NCI-H146 treated with DMSO at 0.1 percent for 48 hours (cell line): ENCODE measurements around the gene KLHL13.
A peak's percentile ranks its signal among the peaks of the same experiment; 100 is the strongest.
"Not testable (repeated sequence)": the region's sequence is repeated elsewhere in the genome, so short reads cannot be mapped to it uniquely, and the experiment has no call there.

Source experiments
- DNase-seq: peaks from one replicate; lab custom pipeline; 2025; ENCODE audit not compliant: unreplicated experiment; lab: John Stamatoyannopoulos, UW

The KLHL13 gene

GRCh38 chrX:118074196-118074595, 42.4 kb downstream of the KLHL13 start:
- no peak for DNase-seq

- peak; percentile 68 for DNase-seq
These were observed 49.6 kb downstream of the KLHL13 start for GRCh38 chrX:118066867-118067515.

GRCh38 chrX:118062817-118063615, 53.6 kb downstream of the KLHL13 start:
- DNase-seq, result no peak

GRCh38 chrX:118062048-118062789, 54.4 kb downstream of the KLHL13 start:
- no peak for DNase-seq

GRCh38 chrX:118058924-118059323, 57.7 kb downstream of the KLHL13 start:
- no peak for DNase-seq

- no peak for DNase-seq
These were observed 59.7 kb downstream of the KLHL13 start for GRCh38 chrX:118056870-118057269.

GRCh38 chrX:118049713-118050112, 66.9 kb downstream of the KLHL13 start:
- DNase-seq, result no peak

GRCh38 chrX:118047446-118048186, 69.0 kb downstream of the KLHL13 start:
- no peak for DNase-seq

GRCh38 chrX:118039591-118039990, 77.0 kb downstream of the KLHL13 start:
- no peak for DNase-seq

- no peak for DNase-seq
These were observed 77.8 kb downstream of the KLHL13 start for GRCh38 chrX:118038614-118039365.

- no peak for DNase-seq
These were observed 90.0 kb downstream of the KLHL13 start for GRCh38 chrX:118026631-118027030.

GRCh38 chrX:118025226-118025625, 91.4 kb downstream of the KLHL13 start:
- no peak for DNase-seq

GRCh38 chrX:118024482-118024881, 92.1 kb downstream of the KLHL13 start:
- DNase-seq, result no peak

- no peak for DNase-seq
These were observed 93.9 kb downstream of the KLHL13 start for GRCh38 chrX:118022753-118023152.

GRCh38 chrX:118016422-118016821, 100.2 kb downstream of the KLHL13 start:
- no peak for DNase-seq

GRCh38 chrX:118002417-118002816, 114.2 kb downstream of the KLHL13 start:
- not testable (repeated sequence) for DNase-seq

- no peak for DNase-seq
These were observed 116.1 kb downstream of the KLHL13 start for GRCh38 chrX:118000518-118000917.

GRCh38 chrX:117998171-117998570, 118.4 kb downstream of the KLHL13 start:
- no peak for DNase-seq

- no peak for DNase-seq
These were observed 119.6 kb downstream of the KLHL13 start for GRCh38 chrX:117996918-117997480.

GRCh38 chrX:117996408-117996807, 120.2 kb downstream of the KLHL13 start:
- DNase-seq, result no peak
